GM23248 (cell line): ENCODE results near the gene TTC39B. TPM values are rescaled to one million over a fixed set of nuclear protein-coding genes. Genes with fewer than 3 reads are reported as not detected.
A peak's percentile ranks its signal among the peaks of the same experiment; 100 is the strongest.

Experiments
- DNase-seq: peaks from one replicate; pipeline ENCODE4 v3.0.0-alpha.2; 2015
- H2AFZ ChIP-seq: fragments of 200-600 bp; sonication (generic); 2 replicates; pipeline ENCODE4 v1.6.1; 2016; ENCODE audit warnings: antibody characterized with exemption
- H3F3A ChIP-seq: fragments of 200-600 bp; sonication (generic); 2 replicates; pipeline ENCODE4 v1.6.1; 2016; ENCODE audit warnings: mild to moderate bottlenecking, antibody characterized with exemption, mixed run types; ENCODE audit not compliant: insufficient read depth
- H3K27ac ChIP-seq: fragments of 200-600 bp; sonication (generic); 2 replicates; pipeline ENCODE4 v1.5.1; 2016; ENCODE audit warnings: mild to moderate bottlenecking
- H3K27me3 ChIP-seq: fragments of 200-600 bp; sonication (generic); replicated peaks from 2 replicates; pipeline ENCODE4 v1.6.1; 2016; ENCODE audit warnings: mild to moderate bottlenecking; ENCODE audit not compliant: insufficient read depth
- H3K36me3 ChIP-seq: fragments of 200-600 bp; sonication (generic); 2 replicates; pipeline ENCODE4 v1.6.1; 2016; ENCODE audit warnings: low read depth, mild to moderate bottlenecking
- H3K4me1 ChIP-seq: fragments of 200-600 bp; sonication (generic); 2 replicates; pipeline ENCODE4 v1.6.1; 2016; ENCODE audit warnings: mild to moderate bottlenecking; ENCODE audit not compliant: insufficient read depth
- H3K4me2 ChIP-seq: fragments of 200-600 bp; sonication (generic); one replicate; pipeline ENCODE4 v1.6.1; 2016; ENCODE audit warnings: mild to moderate bottlenecking; ENCODE audit not compliant: unreplicated experiment
- H3K4me3 ChIP-seq: fragments of 200-600 bp; sonication (generic); 2 replicates; pipeline ENCODE4 v1.5.1; 2016; ENCODE audit warnings: mild to moderate bottlenecking
- H3K79me2 ChIP-seq: fragments of 200-600 bp; sonication (generic); 2 replicates; pipeline ENCODE4 v1.6.1; 2016; ENCODE audit warnings: mild to moderate bottlenecking; ENCODE audit not compliant: insufficient read depth
- H3K9ac ChIP-seq: fragments of 200-600 bp; sonication (generic); 2 replicates; pipeline ENCODE4 v1.6.1; 2016; ENCODE audit warnings: mild to moderate bottlenecking
- H3K9me2 ChIP-seq: fragments of 200-600 bp; sonication (generic); 2 replicates; pipeline ENCODE4 v1.6.1; 2016; ENCODE audit warnings: mixed run types, mild to moderate bottlenecking, moderate library complexity; ENCODE audit not compliant: insufficient read depth
- H3K9me3 ChIP-seq: fragments of 200-600 bp; sonication (generic); one replicate; pipeline ENCODE4 v1.6.1; 2017; ENCODE audit warnings: low read depth
- H4K20me1 ChIP-seq: fragments of 200-600 bp; sonication (generic); 2 replicates; pipeline ENCODE4 v1.6.0; 2016; ENCODE audit not compliant: insufficient read depth
- EZH2 ChIP-seq: fragments of 200-600 bp; sonication (generic); IDR thresholded peaks from 2 replicates; pipeline ENCODE4 v1.6.1; 2018; ENCODE audit warnings: antibody characterized with exemption, mild to moderate bottlenecking; ENCODE audit not compliant: insufficient read depth, poor library complexity, severe bottlenecking
- EZH2phosphoT487 ChIP-seq: fragments of 200-600 bp; sonication (generic); IDR thresholded peaks from 2 replicates; pipeline ENCODE4 v1.6.1; 2018; ENCODE audit warnings: antibody characterized with exemption, moderate library complexity, mild to moderate bottlenecking, low read depth; ENCODE audit not compliant: insufficient read depth
- WGBS, 2 experiments: methylation state at CpG; one replicate each; pipeline ENCODE4 v1.1.6; 2015 to 2017; ENCODE audit warnings: low lambda C conversion rate in 2 of 2, low coverage in 1 of 2; ENCODE audit errors: missing lambda C conversion rate in 2 of 2; 5-methylcytosine and 5-hydroxymethylcytosine counted together
- in situ Hi-C: fragments of 300-500 bp; cut with MboI; formaldehyde crosslinking; loops from 2 replicates; pipeline ENCODE4 v1.15.0; 2020
- polyA plus RNA-seq: library from polyadenylated mRNA; unstranded; fragments of >200 nt; fragmentation: Nextera tagmentation; extraction: Ambion mirVana; gene quantifications from 2 replicates; pipeline ENCODE4 v1.2.1, GENCODE V29; 2016
- total RNA-seq: library from RNA; depleted of rRNA; stranded (reverse); fragments of >200 nt; shearing (Covaris generic); gene quantifications from 2 replicates; pipeline ENCODE4 v1.2.3, GENCODE V29; 2014

The TTC39B gene
- total and polyA plus RNA-seq, 2 experiments from 2014 or later = 6.3 to 10.9 TPM

DNA sequence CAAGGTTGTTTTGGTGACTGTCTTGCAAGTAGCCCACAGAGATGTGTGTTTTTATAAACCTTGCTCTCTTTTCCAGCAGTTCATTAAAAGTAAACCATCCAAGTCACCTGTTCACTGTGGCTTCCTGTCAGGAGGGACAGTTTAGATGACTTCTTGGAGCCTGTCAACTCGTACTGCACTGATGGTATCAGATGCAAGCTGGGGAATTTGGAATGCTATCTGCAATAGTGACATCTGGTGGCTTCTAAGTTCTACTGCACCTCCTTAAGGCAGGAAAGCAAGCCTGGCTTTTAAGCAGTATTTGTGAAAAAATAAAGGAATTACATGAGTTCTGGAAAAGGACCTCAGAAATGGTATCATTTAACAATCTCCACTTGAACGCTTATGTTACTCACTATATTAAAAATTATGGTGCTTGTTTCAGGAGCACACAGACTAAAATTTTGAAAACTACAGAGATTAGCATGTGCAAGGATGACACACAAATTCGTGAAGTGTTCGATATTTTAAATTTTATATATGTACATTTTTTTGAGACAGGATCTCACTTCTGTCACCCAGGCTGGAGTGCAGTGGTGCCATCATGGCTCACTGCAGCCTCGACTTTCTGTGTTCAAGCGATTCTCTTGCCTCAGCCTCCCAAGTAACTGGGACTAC is 164.0 kb downstream of the TTC39B start:
- DNase-seq = peak; percentile 77
- Histone ChIP-seq H3K9ac (no peak overlapping the region), H3K9me2 (no peaks in the 10 kb centered on the region), H4K20me1 (no peaks in the 10 kb centered on the region), H3K4me3 (no peak overlapping the region), H3F3A (no peaks in the 10 kb centered on the region), H3K79me2 (no peaks in the 10 kb centered on the region), H3K4me1 (peaks cover 7% of the 10 kb centered on the region; the same call in 1 of the 2 replicates), H3K27me3 (0 out of 2 replicates have a peak, but pooled peaks cover 6% of the 10 kb centered on the region), H3K9me3 (no peaks in the 10 kb centered on the region), H3K4me2 (no peak overlapping the region), H3K27ac (no peak overlapping the region), H3K36me3 (no peaks in the 10 kb centered on the region), H2AFZ (no peak overlapping the region)
- WGBS, 2 experiments = 53 to 54% methylated on average over 6 of the region's 6 CpGs
- TF ChIP-seq EZH2 (no peak), EZH2phosphoT487 (no peak)
- in situ Hi-C loops = loop anchor here (25.0 kb wide), 1 partner anchor 531 kb away; no protein-coding TSS in a partner anchor

DNA sequence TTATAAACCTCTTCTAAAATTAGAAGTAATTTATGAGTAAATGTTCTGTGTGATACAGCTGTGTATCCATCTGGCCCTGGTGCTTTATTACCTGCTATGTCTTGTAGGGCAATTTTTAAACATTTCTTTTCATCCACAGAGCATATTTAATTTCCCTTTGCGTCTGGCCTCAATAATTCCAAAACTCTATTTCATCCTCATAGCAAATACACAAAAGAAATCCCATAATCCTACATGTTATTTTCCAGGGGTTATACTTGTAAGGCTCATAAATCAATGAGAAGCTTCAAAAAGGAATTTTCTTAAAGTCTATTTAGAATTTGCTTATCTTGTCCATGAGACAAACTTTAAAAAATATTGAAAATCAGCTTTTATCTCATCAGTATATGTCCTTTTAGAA is 167.0 kb downstream of the TTC39B start:
- H3K9me3 ChIP-seq = no peaks in the 10 kb centered on the region
- no peaks in the 10 kb centered on the region for H3K27me3 ChIP-seq
- no peak overlapping the region for H3K9ac ChIP-seq
- H3F3A ChIP-seq = no peaks in the 10 kb centered on the region
- 68 to 73% methylated on average over 1 of the region's 1 CpG for WGBS, 2 experiments
- no peak overlapping the region for H3K4me2 ChIP-seq
- H2AFZ ChIP-seq = no peak overlapping the region
- TF ChIP-seq EZH2 (no peak), EZH2phosphoT487 (no peak)
- in situ Hi-C loops = loop anchor here (25.0 kb wide), 1 partner anchor 528 kb away; no protein-coding TSS in a partner anchor
- DNase-seq = no peak
- H3K4me3 ChIP-seq = no peak overlapping the region
- H3K36me3 ChIP-seq = no peaks in the 10 kb centered on the region
- H3K79me2 ChIP-seq = no peaks in the 10 kb centered on the region
- no peak overlapping the region for H3K27ac ChIP-seq
- H4K20me1 ChIP-seq = no peaks in the 10 kb centered on the region
- H3K4me1 ChIP-seq = peaks cover 7% of the 10 kb centered on the region; the same call in 1 of the 2 replicates
- no peaks in the 10 kb centered on the region for H3K9me2 ChIP-seq

DNA sequence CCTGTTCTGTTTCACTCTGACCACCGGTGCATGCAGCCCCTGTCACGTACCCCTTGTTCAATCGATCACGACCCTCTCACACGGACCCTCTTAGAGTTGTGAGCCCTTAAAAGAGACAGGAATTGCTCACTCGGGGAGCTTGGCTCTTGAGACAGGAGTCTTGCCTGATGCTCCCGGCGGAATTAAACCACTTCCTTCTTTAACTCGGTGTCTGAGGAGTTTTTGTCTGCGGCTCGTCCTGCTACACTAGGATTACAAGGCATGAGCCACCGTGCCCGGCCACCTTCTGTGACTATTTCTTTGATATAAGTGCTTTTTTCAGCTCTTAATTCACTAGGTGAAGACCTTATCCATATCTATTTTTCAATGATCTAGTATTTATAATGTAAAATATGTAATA is 167.5 kb downstream of the TTC39B start:
- H3K36me3 ChIP-seq = no peaks in the 10 kb centered on the region
- no peak overlapping the region for H3K4me2 ChIP-seq
- no peak overlapping the region for H3K9ac ChIP-seq
- no peak overlapping the region for H2AFZ ChIP-seq
- no peaks in the 10 kb centered on the region for H3K79me2 ChIP-seq
- H3F3A ChIP-seq = no peaks in the 10 kb centered on the region
- H3K27me3 ChIP-seq = no peaks in the 10 kb centered on the region
- H3K4me3 ChIP-seq = no peak overlapping the region
- no peaks in the 10 kb centered on the region for H3K9me2 ChIP-seq
- H3K27ac ChIP-seq = no peak overlapping the region
- 40 to 43% methylated on average over 13 of the region's 13 CpGs for WGBS, 2 experiments
- in situ Hi-C loops = loop anchor here (25.0 kb wide), 1 partner anchor 527 kb away; no protein-coding TSS in a partner anchor
- no peak for TF ChIP-seq EZH2phosphoT487
- no peak for TF ChIP-seq EZH2
- no peaks in the 10 kb centered on the region for H3K9me3 ChIP-seq
- H3K4me1 ChIP-seq = peaks cover 2% of the 10 kb centered on the region; the same call in 1 of the 2 replicates
- no peaks in the 10 kb centered on the region for H4K20me1 ChIP-seq
- no peak for DNase-seq

DNA sequence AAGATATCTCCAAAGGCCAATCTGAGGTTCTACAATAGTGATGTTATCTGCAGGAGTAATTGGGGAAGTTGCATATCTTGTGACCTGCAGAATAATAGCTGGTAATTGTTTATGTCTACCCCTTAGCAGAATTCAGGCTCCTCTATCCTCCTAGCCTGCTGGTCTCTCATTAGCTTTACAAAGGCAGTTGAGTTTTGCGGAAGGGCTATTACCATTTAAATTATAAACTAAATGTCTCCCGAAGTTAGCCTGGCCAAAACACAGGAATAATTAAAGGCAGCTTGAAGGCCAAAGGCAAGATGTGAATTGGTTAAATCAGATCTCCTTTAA is 168.7 kb downstream of the TTC39B start:
- H3K4me1 ChIP-seq = no peaks in the 10 kb centered on the region
- TF ChIP-seq EZH2phosphoT487 = no peak
- WGBS, 2 experiments = 86 to 87% methylated on average over 2 of the region's 2 CpGs

More for the DNA sequence above, 168.7 kb downstream of the TTC39B start:
- Histone ChIP-seq H3K4me2 (no peak overlapping the region), H3K9me2 (no peaks in the 10 kb centered on the region), H2AFZ (no peak overlapping the region), H4K20me1 (no peaks in the 10 kb centered on the region), H3F3A (no peaks in the 10 kb centered on the region), H3K9ac (no peak overlapping the region), H3K36me3 (no peaks in the 10 kb centered on the region), H3K4me3 (no peak overlapping the region), H3K9me3 (no peaks in the 10 kb centered on the region), H3K27me3 (no peaks in the 10 kb centered on the region), H3K79me2 (no peaks in the 10 kb centered on the region), H3K27ac (no peak overlapping the region)
- no peak for DNase-seq
- in situ Hi-C loops = loop anchor here (25.0 kb wide), 1 partner anchor 526 kb away; no protein-coding TSS in a partner anchor
